Gastroesophageal sphincter (tissue), 4 donors: ENCODE results near the gene DENND5B. TPM values are rescaled to one million over a fixed set of nuclear protein-coding genes. Genes with fewer than 3 reads are reported as not detected.

Source experiments
- ATAC-seq: fragments of 150-250 bp; one replicate; pipeline ENCODE4 v1.9.1; 2016; ENCODE audit warnings: mild to moderate bottlenecking, moderate library complexity
- H3K27ac ChIP-seq, 4 donors: fragments of 200-600 bp; sonication (generic) in 3 of 4; 1 replicate in 3 of 4; 2 replicates in 1 of 4; pipeline ENCODE4 v1.5.1; 2016 to 2019
- H3K27me3 ChIP-seq: fragments of 200-600 bp; sonication (generic); one replicate; pipeline ENCODE4 v1.5.1; 2019
- H3K36me3 ChIP-seq, 2 donors: fragments of 200-600 bp; sonication (generic); one replicate each; pipeline ENCODE4 v1.5.1; 2019; ENCODE audit warnings: control low read depth in 1 of 2
- H3K4me1 ChIP-seq, 3 donors: fragments of 200-600 bp; sonication (generic); 1 replicate in 2 of 3; 2 replicates in 1 of 3; pipeline ENCODE4 v1.5.1; 2016 to 2019; ENCODE audit warnings: control low read depth in 2 of 3
- H3K4me3 ChIP-seq, 2 donors: fragments of 200-600 bp; sonication (generic); one replicate each; pipeline ENCODE4 v1.5.1; 2019; ENCODE audit warnings: mild to moderate bottlenecking in 1 of 2, moderate library complexity in 1 of 2
- H3K9me3 ChIP-seq, 3 donors: fragments of 200-600 bp; sonication (generic); one replicate each; pipeline ENCODE4 v1.5.1; 2017 to 2019; ENCODE audit warnings: control low read depth in 2 of 3
- EP300 ChIP-seq: sonication (generic); formaldehyde crosslinking; IDR thresholded peaks from one replicate; pipeline ENCODE4 v1.6.1; 2017; ENCODE audit warnings: antibody characterized with exemption, mild to moderate bottlenecking
- POLR2A ChIP-seq, 2 donors: fragments of 450-650 bp; IDR thresholded peaks; one replicate each; pipeline ENCODE4 v1.6.1; 2017; ENCODE audit warnings: antibody characterized with exemption in 2 of 2, mild to moderate bottlenecking in 2 of 2, moderate library complexity in 1 of 2
- POLR2AphosphoS5 ChIP-seq: sonication (generic); formaldehyde crosslinking; IDR thresholded peaks from one replicate; pipeline ENCODE4 v1.6.1; 2017; ENCODE audit warnings: antibody characterized with exemption
- WGBS, 2 donors: methylation state at CpG; one replicate each; pipeline ENCODE4 v1.1.5; 2018; ENCODE audit warnings: low coverage in 1 of 2; 5-methylcytosine and 5-hydroxymethylcytosine counted together
- total RNA-seq, 4 donors: library from RNA; depleted of rRNA; stranded (reverse); fragments of >200 nt; gene quantifications; one replicate each; pipeline ENCODE4 v1.1.0, GENCODE V29; 2016
- TF ChIP-seq, protein P1 (sequence below), 4 experiments: fragments of 200-600 bp in 2 of 4; fragments of 450-650 bp in 2 of 4; sonication (generic) in 1 of 4; IDR thresholded peaks; one replicate each; pipeline ENCODE4 v1.5.1; 2017 to 2019; ENCODE audit warnings: antibody characterized with exemption in 4 of 4, mild to moderate bottlenecking in 2 of 4, moderate library complexity in 2 of 4

DENND5B gene
- total RNA-seq, 4 donors from 2014 or later = 14.7 to 40.8 (median 17.7) TPM

DNA sequence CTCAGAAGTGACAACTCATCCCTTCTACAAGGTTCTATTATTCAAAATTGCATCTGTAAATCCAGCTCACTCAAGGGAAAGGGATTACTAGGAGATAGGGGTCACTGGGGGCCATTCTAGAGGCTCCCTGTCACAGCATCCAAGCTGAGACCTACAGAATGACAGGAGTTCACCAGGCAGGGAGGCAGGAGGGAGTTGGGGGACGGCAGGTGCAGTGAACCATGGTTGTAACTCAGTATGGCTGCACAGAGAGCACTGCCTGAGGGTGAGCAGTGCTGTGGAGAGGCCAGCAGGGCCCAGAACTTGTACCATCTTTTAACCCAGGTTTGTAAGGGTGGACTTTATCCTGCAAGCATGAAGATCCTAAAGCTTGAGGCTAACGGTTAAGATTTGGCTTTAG, 227.1 kb downstream of the DENND5B start:
- no peaks in the 10 kb centered on the region for H3K36me3 ChIP-seq
- H3K4me3 ChIP-seq = no peak overlapping the region
- no peaks in the 10 kb centered on the region for H3K9me3 ChIP-seq
- TF ChIP-seq, protein P1, sequence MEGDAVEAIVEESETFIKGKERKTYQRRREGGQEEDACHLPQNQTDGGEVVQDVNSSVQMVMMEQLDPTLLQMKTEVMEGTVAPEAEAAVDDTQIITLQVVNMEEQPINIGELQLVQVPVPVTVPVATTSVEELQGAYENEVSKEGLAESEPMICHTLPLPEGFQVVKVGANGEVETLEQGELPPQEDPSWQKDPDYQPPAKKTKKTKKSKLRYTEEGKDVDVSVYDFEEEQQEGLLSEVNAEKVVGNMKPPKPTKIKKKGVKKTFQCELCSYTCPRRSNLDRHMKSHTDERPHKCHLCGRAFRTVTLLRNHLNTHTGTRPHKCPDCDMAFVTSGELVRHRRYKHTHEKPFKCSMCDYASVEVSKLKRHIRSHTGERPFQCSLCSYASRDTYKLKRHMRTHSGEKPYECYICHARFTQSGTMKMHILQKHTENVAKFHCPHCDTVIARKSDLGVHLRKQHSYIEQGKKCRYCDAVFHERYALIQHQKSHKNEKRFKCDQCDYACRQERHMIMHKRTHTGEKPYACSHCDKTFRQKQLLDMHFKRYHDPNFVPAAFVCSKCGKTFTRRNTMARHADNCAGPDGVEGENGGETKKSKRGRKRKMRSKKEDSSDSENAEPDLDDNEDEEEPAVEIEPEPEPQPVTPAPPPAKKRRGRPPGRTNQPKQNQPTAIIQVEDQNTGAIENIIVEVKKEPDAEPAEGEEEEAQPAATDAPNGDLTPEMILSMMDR (IDR thresholded peaks at IDR 0.05) = no peak
- TF ChIP-seq EP300 (no peak), POLR2AphosphoS5 (no peak), POLR2A (IDR thresholded peaks at IDR 0.05) (no peak)
- H3K4me1 ChIP-seq = no peaks in the 10 kb centered on the region
- no peak for ATAC-seq
- 73% methylated on average over 2 of the region's 2 CpGs; no CpG with 5 or more reads in 1 of the 2 donors for WGBS, 2 donors
- peaks cover 4% of the 10 kb centered on the region for H3K27me3 ChIP-seq
- no peak overlapping the region for H3K27ac ChIP-seq

- Histone ChIP-seq H3K36me3 (no peaks in the 10 kb centered on the region), H3K9me3 (no peaks in the 10 kb centered on the region), H3K4me3 (no peak overlapping the region), H3K4me1 (no peaks in the 10 kb centered on the region), H3K27me3 (peaks cover 4% of the 10 kb centered on the region), H3K27ac (no peak overlapping the region)
- no peak for ATAC-seq
- WGBS, 2 donors = 59 to 86% methylated on average over 3 to 6 of the region's 6 CpGs
- TF ChIP-seq, protein P1 (IDR thresholded peaks at IDR 0.05) = no peak
- TF ChIP-seq POLR2AphosphoS5 (no peak), POLR2A (IDR thresholded peaks at IDR 0.05) (no peak), EP300 (no peak)
These were observed 227.5 kb downstream of the DENND5B start for GRCh38 chr12:31363416-31363809.

DNA sequence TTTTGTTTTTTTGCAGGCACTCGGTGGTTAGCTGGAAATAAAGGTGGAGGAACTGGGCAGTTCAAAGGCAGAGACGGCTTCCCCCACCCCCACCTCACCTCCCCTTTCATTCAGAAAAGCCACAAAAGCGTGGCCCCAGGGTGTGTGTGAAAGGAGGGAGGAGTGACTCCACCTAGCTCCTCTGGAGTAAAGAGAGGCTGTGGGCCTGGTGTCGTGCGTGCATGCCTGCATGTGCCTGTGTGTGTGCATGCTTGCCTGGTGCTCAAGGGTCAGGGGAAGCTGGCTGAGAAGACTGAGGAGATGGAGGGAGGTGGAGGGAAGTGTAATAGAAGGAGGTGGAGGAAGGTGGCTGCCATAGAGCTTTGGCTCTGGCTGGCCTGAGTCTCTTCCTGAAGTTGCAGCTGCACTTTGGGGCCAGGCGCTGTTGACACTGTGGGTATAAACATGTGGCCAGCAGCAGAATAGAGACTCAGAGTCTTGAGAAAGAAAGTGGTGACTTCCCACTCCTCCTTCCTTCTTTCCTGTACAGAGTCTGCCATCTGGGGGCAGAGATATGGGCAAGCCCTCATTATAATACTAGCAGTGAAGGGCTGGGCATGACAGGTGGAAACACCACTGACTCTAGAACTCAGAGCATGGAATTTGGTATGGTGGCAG, 228.0 kb downstream of the DENND5B start:
- 55 to 100% methylated on average over 1 to 3 of the region's 6 CpGs for WGBS, 2 donors
- Histone ChIP-seq H3K4me1 (no peaks in the 10 kb centered on the region), H3K27ac (no peak overlapping the region), H3K36me3 (no peaks in the 10 kb centered on the region), H3K4me3 (no peak overlapping the region), H3K9me3 (no peaks in the 10 kb centered on the region), H3K27me3 (peaks cover 4% of the 10 kb centered on the region)
- peak; percentile 39 for ATAC-seq
- TF ChIP-seq EP300 = no peak
- no peak for TF ChIP-seq POLR2AphosphoS5
- no peak for TF ChIP-seq POLR2A (IDR thresholded peaks at IDR 0.05)
- TF ChIP-seq, protein P1 (IDR thresholded peaks at IDR 0.05) = no peak

GRCh38 chr12:31362115-31362758, 228.7 kb downstream of the DENND5B start:
- no peak for ATAC-seq
- TF ChIP-seq POLR2A (IDR thresholded peaks at IDR 0.05) (no peak), EP300 (no peak), POLR2AphosphoS5 (no peak)
- TF ChIP-seq, protein P1 (IDR thresholded peaks at IDR 0.05) = no peak

DNA sequence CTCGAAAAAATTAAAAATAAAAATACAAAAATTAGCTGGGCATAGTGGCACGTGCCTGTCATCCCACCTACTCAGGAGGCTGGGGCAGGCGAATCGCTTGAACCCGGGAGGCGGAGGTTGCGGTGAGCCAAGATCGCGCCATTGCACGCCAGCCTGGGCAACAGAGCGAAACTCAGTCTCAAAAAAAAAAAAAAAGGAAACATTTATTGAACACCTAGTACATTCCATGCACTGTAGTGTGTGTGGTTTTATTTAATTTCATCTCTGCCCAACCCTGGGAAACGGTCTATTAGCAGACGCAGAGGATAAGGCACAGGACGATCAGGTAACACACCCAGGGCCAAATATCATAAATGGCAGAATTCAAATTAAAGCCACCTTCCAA, 229.2 kb downstream of the DENND5B start:
- H3K27me3 ChIP-seq = peaks cover 4% of the 10 kb centered on the region
- TF ChIP-seq EP300 (no peak), POLR2AphosphoS5 (no peak), POLR2A (IDR thresholded peaks at IDR 0.05) (no peak)
- TF ChIP-seq, protein P1 (IDR thresholded peaks at IDR 0.05) = no peak
- H3K27ac ChIP-seq = no peak overlapping the region
- H3K36me3 ChIP-seq = no peaks in the 10 kb centered on the region
- H3K9me3 ChIP-seq = no peaks in the 10 kb centered on the region
- ATAC-seq = no peak
- 84 to 95% methylated on average over 3 to 4 of the region's 14 CpGs for WGBS, 2 donors
- no peaks in the 10 kb centered on the region for H3K4me1 ChIP-seq
- H3K4me3 ChIP-seq = no peak overlapping the region

More at GRCh38 chr12:31362115-31362758, 228.7 kb downstream of the DENND5B start:
- no peaks in the 10 kb centered on the region for H3K4me1 ChIP-seq
- 54 to 70% methylated on average over 3 to 13 of the region's 13 CpGs for WGBS, 2 donors
- no peaks in the 10 kb centered on the region for H3K36me3 ChIP-seq
- no peak overlapping the region for H3K4me3 ChIP-seq
- H3K27ac ChIP-seq = no peak overlapping the region
- no peaks in the 10 kb centered on the region for H3K9me3 ChIP-seq
- H3K27me3 ChIP-seq = peaks cover 4% of the 10 kb centered on the region
